H9 (cell line): ENCODE data around the gene DPP10. TPM values are rescaled to one million over a fixed set of nuclear protein-coding genes. Genes with fewer than 3 reads are reported as not detected.

Source experiments
- DNase-seq: peaks from one replicate; pipeline ENCODE4 v3.0.0-alpha.2; 2017
- H2AFZ ChIP-seq: one replicate; pipeline ENCODE4 v1.6.1; 2013; ENCODE audit warnings: mild to moderate bottlenecking, low read length, control low read depth, moderate library complexity
- H2AK5ac ChIP-seq: 2 replicates; pipeline ENCODE4 v1.6.1; 2013; ENCODE audit warnings: low read length, control low read depth, mixed read lengths; ENCODE audit not compliant: insufficient read length
- H2BK120ac ChIP-seq: one replicate; pipeline ENCODE4 v1.6.1; 2013; ENCODE audit warnings: low read depth, mild to moderate bottlenecking, low read length, control low read depth, inconsistent platforms; ENCODE audit not compliant: poor library complexity, severe bottlenecking
- H2BK12ac ChIP-seq: 2 replicates; pipeline ENCODE4 v1.6.1; 2013; ENCODE audit warnings: low read length, control low read depth, mixed read lengths, low read depth; ENCODE audit not compliant: insufficient read length
- H2BK15ac ChIP-seq: 2 replicates; pipeline ENCODE4 v1.6.1; 2013; ENCODE audit warnings: low read depth, low read length, control low read depth
- H2BK20ac ChIP-seq: one replicate; pipeline ENCODE4 v1.6.1; 2013; ENCODE audit warnings: low read depth, mild to moderate bottlenecking, low read length, control low read depth, inconsistent platforms; ENCODE audit not compliant: poor library complexity, severe bottlenecking
- H2BK5ac ChIP-seq: 2 replicates; pipeline ENCODE4 v1.6.1; 2013; ENCODE audit warnings: low read length, control low read depth, mixed read lengths; ENCODE audit not compliant: insufficient read length
- H3K14ac ChIP-seq: 2 replicates; pipeline ENCODE4 v1.6.1; 2013; ENCODE audit warnings: low read length, control low read depth; ENCODE audit not compliant: insufficient read depth
- H3K18ac ChIP-seq: 2 replicates; pipeline ENCODE4 v1.6.1; 2013; ENCODE audit warnings: low read depth, mild to moderate bottlenecking, mixed read lengths, low read length, control low read depth; ENCODE audit not compliant: insufficient read length
- H3K23ac ChIP-seq: 2 replicates; pipeline ENCODE4 v1.6.1; 2013; ENCODE audit warnings: low read length, control low read depth, mixed read lengths, low read depth; ENCODE audit not compliant: insufficient read length
- H3K23me2 ChIP-seq: 2 replicates; pipeline ENCODE4 v1.6.1; 2013; ENCODE audit warnings: low read depth, mild to moderate bottlenecking, mixed read lengths, low read length, control low read depth; ENCODE audit not compliant: insufficient read length, poor library complexity, severe bottlenecking
- H3K27ac ChIP-seq: 2 replicates; pipeline ENCODE4 v1.5.1; 2013; ENCODE audit warnings: low read length, control low read depth, mixed read lengths, low read depth; ENCODE audit not compliant: insufficient read length
- H3K27me3 ChIP-seq: 2 replicates; pipeline ENCODE4 v1.6.1; 2013; ENCODE audit warnings: low read length, control low read depth, inconsistent platforms; ENCODE audit not compliant: insufficient read depth
- H3K4ac ChIP-seq: 2 replicates; pipeline ENCODE4 v1.6.1; 2013; ENCODE audit warnings: low read depth, mild to moderate bottlenecking, control low read depth, inconsistent platforms, low read length, moderate library complexity
- H3K4me1 ChIP-seq: 2 replicates; pipeline ENCODE4 v1.6.1; 2013; ENCODE audit warnings: low read length, control low read depth, inconsistent platforms; ENCODE audit not compliant: insufficient read depth
- H3K4me2 ChIP-seq: 2 replicates; pipeline ENCODE4 v1.6.1; 2013; ENCODE audit warnings: low read length, control low read depth, mixed read lengths; ENCODE audit not compliant: insufficient read length, insufficient read depth
- H3K56ac ChIP-seq: 2 replicates; pipeline ENCODE4 v1.6.1; 2013; ENCODE audit warnings: low read depth, mild to moderate bottlenecking, mixed read lengths, low read length, control low read depth; ENCODE audit not compliant: insufficient read length
- H3K79me1 ChIP-seq: 2 replicates; pipeline ENCODE4 v1.6.1; 2013; ENCODE audit warnings: low read depth, mild to moderate bottlenecking, moderate library complexity, low read length, control low read depth, inconsistent platforms; ENCODE audit not compliant: insufficient read depth, poor library complexity, severe bottlenecking
- H3K79me2 ChIP-seq: 2 replicates; pipeline ENCODE4 v1.6.1; 2013; ENCODE audit warnings: low read length, control low read depth, inconsistent platforms; ENCODE audit not compliant: insufficient read depth
- H3K9ac ChIP-seq: 2 replicates; pipeline ENCODE4 v1.6.1; 2013; ENCODE audit warnings: low read length, control low read depth, mixed read lengths; ENCODE audit not compliant: insufficient read length; ENCODE audit errors: extremely low read depth
- H3K9me3 ChIP-seq: one replicate; pipeline ENCODE4 v1.6.1; 2013; ENCODE audit warnings: low read depth, low read length, inconsistent platforms; ENCODE audit not compliant: control insufficient read depth
- H3T11ph ChIP-seq: one replicate; pipeline ENCODE4 v1.6.1; 2013; ENCODE audit warnings: mild to moderate bottlenecking, low read length, control low read depth, inconsistent platforms
- H4K20me1 ChIP-seq: one replicate; pipeline ENCODE4 v1.6.1; 2013; ENCODE audit not compliant: control insufficient read depth, insufficient read length, insufficient read depth
- H4K5ac ChIP-seq: 2 replicates; pipeline ENCODE4 v1.6.1; 2013; ENCODE audit warnings: low read depth, mild to moderate bottlenecking, mixed read lengths, low read length, control low read depth; ENCODE audit not compliant: insufficient read length
- H4K8ac ChIP-seq: replicated peaks from 2 replicates; pipeline ENCODE4 v1.6.1; 2013; ENCODE audit warnings: low read length, control low read depth, mixed read lengths, low read depth; ENCODE audit not compliant: insufficient read length
- H4K91ac ChIP-seq: 2 replicates; pipeline ENCODE4 v1.6.1; 2013; ENCODE audit warnings: low read depth, mild to moderate bottlenecking, moderate library complexity, mixed read lengths, low read length, control low read depth; ENCODE audit not compliant: insufficient read length
- H3K27ac Mint-ChIP-seq, 3 experiments: 2 replicates in 2 of 3; 3 replicates in 1 of 3; pipeline ENCODE4 v1.8.0; 2020 to 2021; ENCODE audit warnings: mixed read lengths in 3 of 3, mild to moderate bottlenecking in 1 of 3, moderate library complexity in 1 of 3
- H3K27me3 Mint-ChIP-seq: 2 replicates; pipeline ENCODE4 v1.8.0; 2021; ENCODE audit warnings: low read depth, mild to moderate bottlenecking, moderate library complexity, mixed read lengths
- H3K36me3 Mint-ChIP-seq, 3 experiments: 2 replicates in 2 of 3; 3 replicates in 1 of 3; pipeline ENCODE4 v1.8.0; 2020 to 2021; ENCODE audit warnings: low read depth in 3 of 3, mixed read lengths in 3 of 3; ENCODE audit not compliant: insufficient read depth in 1 of 3
- H3K4me1 Mint-ChIP-seq, 2 experiments: 2 replicates each; pipeline ENCODE4 v1.8.0; 2020; ENCODE audit warnings: mixed read lengths in 2 of 2
- H3K4me3 Mint-ChIP-seq, 2 experiments: 2 replicates in 1 of 2; 3 replicates in 1 of 2; pipeline ENCODE4 v1.8.0; 2020 to 2021; ENCODE audit warnings: mild to moderate bottlenecking in 2 of 2, mixed read lengths in 2 of 2, moderate library complexity in 1 of 2
- H3K9me3 Mint-ChIP-seq, 2 experiments: 2 replicates in 1 of 2; 3 replicates in 1 of 2; pipeline ENCODE4 v1.8.0; 2020; ENCODE audit warnings: mild to moderate bottlenecking in 2 of 2, mixed read lengths in 2 of 2, moderate library complexity in 1 of 2
- WGBS: extraction: QIAGEN DNeasy Blood & Tissue Kit; methylation state at CpG from one replicate; pipeline ENCODE4 v1.1.7; 2013; ENCODE audit warnings: missing lambda C conversion rate, low lambda C conversion rate, mixed read lengths; ENCODE audit not compliant: insufficient read length; ENCODE audit errors: extremely low coverage; 5-methylcytosine and 5-hydroxymethylcytosine counted together
- total RNA-seq: library from RNA; stranded (reverse); gene quantifications from 2 replicates; pipeline ENCODE4 v1.2.1, GENCODE V29; 2021
- TF ChIP-seq, protein P1 (sequence below): fragments of 200-600 bp; sonication (generic); conservative IDR thresholded peaks from 3 replicates; pipeline ENCODE4 v1.8.0; 2021; ENCODE audit warnings: antibody characterized with exemption, mild to moderate bottlenecking

The DPP10 gene
- total RNA-seq, 1 experiment from 2014 or later, result 11.3 TPM

DNA sequence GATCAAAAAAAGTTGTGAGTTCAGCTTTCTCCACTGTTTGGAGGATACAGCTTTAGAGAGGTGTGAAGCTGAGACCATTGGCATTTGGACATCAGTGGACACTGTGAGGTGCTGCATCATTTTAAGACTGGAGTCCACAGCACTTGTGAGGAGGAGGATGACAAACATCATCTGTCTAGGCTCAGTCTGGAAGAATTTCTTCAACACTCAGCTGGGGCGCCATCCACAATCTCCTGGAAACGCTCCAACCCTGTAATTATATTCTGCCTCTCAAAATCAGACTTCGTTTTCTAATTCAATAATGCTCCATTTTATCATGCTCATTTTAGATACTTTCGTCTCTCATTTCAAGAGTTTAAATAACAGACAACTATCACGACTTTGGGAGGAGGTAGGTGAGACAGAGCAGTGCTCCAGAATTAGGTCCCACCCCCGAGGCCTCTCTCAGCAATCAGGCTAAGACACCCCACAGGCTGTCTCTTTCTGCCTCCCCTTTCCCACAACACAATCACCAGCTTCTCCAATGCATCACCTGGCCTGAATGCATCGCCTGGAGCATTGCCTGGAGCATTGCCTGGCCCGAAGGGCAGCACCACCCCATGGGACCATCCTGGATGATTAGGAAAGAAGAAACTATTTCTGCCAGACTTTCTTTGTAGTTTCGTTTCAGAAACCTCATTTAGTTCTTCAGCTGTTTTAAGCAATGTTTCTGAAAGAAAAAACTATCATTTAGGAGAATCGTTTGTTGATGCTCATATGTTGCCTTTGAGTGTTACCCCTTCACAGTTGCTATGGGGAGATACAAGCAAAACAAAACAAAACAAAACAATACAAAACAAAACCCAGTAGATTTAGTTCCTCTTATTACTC, 37.0 kb upstream of the DPP10 start:
- H3K27me3 Mint-ChIP-seq, result peaks cover 2% of the 10 kb centered on the region
- no peaks in the 10 kb centered on the region; a peak in 1 of 7 replicates for H3K36me3 Mint-ChIP-seq
- no peak overlapping the region for H2BK120ac ChIP-seq
- no peak overlapping the region for H3K18ac ChIP-seq
- no peak overlapping the region for H3K9ac ChIP-seq
- no peak overlapping the region for H3K27ac Mint-ChIP-seq
- H3K79me2 ChIP-seq, result no peaks in the 10 kb centered on the region
- no peaks in the 10 kb centered on the region for H3K79me1 ChIP-seq
- H3K4me1 Mint-ChIP-seq, result no peaks in the 10 kb centered on the region
- no peaks in the 10 kb centered on the region for H3K4me1 ChIP-seq
- H2BK12ac ChIP-seq, result no peak overlapping the region
- H3K14ac ChIP-seq, result no peak overlapping the region
- H2AK5ac ChIP-seq, result no peak overlapping the region
- no peak overlapping the region for H2BK5ac ChIP-seq
- no peak overlapping the region for H3K4me3 Mint-ChIP-seq
- TF ChIP-seq, protein P1, sequence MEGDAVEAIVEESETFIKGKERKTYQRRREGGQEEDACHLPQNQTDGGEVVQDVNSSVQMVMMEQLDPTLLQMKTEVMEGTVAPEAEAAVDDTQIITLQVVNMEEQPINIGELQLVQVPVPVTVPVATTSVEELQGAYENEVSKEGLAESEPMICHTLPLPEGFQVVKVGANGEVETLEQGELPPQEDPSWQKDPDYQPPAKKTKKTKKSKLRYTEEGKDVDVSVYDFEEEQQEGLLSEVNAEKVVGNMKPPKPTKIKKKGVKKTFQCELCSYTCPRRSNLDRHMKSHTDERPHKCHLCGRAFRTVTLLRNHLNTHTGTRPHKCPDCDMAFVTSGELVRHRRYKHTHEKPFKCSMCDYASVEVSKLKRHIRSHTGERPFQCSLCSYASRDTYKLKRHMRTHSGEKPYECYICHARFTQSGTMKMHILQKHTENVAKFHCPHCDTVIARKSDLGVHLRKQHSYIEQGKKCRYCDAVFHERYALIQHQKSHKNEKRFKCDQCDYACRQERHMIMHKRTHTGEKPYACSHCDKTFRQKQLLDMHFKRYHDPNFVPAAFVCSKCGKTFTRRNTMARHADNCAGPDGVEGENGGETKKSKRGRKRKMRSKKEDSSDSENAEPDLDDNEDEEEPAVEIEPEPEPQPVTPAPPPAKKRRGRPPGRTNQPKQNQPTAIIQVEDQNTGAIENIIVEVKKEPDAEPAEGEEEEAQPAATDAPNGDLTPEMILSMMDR, result no peak
- H3K56ac ChIP-seq, result no peak overlapping the region
- H4K8ac ChIP-seq, result no peak overlapping the region
- H3K27me3 ChIP-seq, result no peaks in the 10 kb centered on the region
- no peak overlapping the region for H3K4ac ChIP-seq
- H3K9me3 Mint-ChIP-seq, result peaks cover 11 to 15% of the 10 kb centered on the region in 2 experiments; a peak in 4 of 5 replicates
- no peak overlapping the region for H3T11ph ChIP-seq
- H3K23me2 ChIP-seq, result no peaks in the 10 kb centered on the region
- H3K4me2 ChIP-seq, result no peak overlapping the region
- no peak overlapping the region for H3K27ac ChIP-seq
- no peak overlapping the region for H2AFZ ChIP-seq
- H4K20me1 ChIP-seq, result no peaks in the 10 kb centered on the region
- no peak overlapping the region for H2BK15ac ChIP-seq
- H3K23ac ChIP-seq, result no peak overlapping the region
- no peak overlapping the region for H4K5ac ChIP-seq
- no CpG with 5 or more reads among the region's 10 CpGs for WGBS
- no peak overlapping the region for H4K91ac ChIP-seq
- H3K9me3 ChIP-seq, result no peaks in the 10 kb centered on the region
- no peak for DNase-seq
- no peak overlapping the region for H2BK20ac ChIP-seq
